Ovary (tissue), 3 donors: Measurements from ENCODE around the gene FOLR1.

Source experiments
- EP300 ChIP-seq: sonication (generic); formaldehyde crosslinking; IDR thresholded peaks from one replicate; pipeline ENCODE4 v1.6.1; 2017; ENCODE audit warnings: antibody characterized with exemption
- POLR2A ChIP-seq: fragments of 450-650 bp; IDR thresholded peaks from one replicate; pipeline ENCODE4 v1.6.1; 2017; ENCODE audit warnings: antibody characterized with exemption, mild to moderate bottlenecking, moderate library complexity
- TF ChIP-seq, protein P1 (sequence below), 3 donors: fragments of 450-650 bp in 2 of 3; fragments of 200-600 bp in 1 of 3; IDR thresholded peaks; one replicate each; pipeline versions ENCODE4 v1.5.1 to v1.8.0; 2016 to 2022; ENCODE audit warnings: antibody characterized with exemption in 3 of 3, mild to moderate bottlenecking in 1 of 3
- donor health status: DM: no; HTN: no; CAD: no.

DNA sequence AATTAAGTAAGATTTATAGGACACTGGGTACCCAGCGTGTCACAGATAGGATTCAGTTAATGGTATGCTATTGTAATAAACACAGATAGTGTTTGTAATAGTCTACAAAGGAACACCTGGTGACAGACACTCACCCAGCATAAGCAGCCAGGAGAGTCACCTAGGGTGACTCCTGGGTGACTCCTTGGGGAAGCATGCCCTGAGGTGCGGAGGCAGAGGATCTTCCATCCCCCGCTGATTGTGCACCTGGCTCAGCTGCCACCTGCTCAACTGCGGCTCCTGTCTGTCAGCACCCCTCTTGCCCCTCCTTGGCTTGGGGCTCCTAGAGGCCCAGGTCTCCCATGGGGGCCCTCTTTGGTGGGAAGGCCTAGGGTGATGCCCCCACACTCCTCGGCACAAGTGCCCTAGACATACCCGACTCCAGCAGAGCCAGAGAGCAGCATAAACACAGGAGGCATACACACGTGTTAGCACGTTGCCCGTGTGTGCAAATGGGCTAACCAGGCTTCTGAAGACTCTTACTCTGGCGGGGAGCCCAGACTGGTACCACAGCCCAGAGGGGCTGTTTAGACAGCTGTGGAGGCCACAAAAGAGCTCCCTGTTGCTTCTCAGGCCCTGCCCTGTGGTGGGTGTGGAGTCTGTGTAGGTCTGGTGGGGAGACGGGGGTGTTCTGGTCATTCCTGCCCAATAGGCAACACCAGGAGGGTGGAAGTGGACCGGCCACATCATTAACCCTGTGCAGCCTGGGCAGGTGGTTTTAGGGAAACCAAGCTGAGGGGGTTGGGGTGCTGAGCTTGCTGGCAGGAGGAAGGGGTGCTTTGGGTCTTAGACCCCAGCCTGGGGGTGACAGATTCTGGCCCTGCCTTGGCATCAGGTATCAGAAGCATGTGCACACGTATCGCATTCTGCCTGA is 35.6 kb downstream of the FOLR1 start:
- TF ChIP-seq, protein P1, sequence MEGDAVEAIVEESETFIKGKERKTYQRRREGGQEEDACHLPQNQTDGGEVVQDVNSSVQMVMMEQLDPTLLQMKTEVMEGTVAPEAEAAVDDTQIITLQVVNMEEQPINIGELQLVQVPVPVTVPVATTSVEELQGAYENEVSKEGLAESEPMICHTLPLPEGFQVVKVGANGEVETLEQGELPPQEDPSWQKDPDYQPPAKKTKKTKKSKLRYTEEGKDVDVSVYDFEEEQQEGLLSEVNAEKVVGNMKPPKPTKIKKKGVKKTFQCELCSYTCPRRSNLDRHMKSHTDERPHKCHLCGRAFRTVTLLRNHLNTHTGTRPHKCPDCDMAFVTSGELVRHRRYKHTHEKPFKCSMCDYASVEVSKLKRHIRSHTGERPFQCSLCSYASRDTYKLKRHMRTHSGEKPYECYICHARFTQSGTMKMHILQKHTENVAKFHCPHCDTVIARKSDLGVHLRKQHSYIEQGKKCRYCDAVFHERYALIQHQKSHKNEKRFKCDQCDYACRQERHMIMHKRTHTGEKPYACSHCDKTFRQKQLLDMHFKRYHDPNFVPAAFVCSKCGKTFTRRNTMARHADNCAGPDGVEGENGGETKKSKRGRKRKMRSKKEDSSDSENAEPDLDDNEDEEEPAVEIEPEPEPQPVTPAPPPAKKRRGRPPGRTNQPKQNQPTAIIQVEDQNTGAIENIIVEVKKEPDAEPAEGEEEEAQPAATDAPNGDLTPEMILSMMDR (IDR thresholded peaks at IDR 0.05), result no peak
- TF ChIP-seq EP300, result no peak
- TF ChIP-seq POLR2A, result no peak
